Measurements from ENCODE around the gene TMEM132D. TPM values are rescaled to one million over a fixed set of nuclear protein-coding genes. Genes with fewer than 3 reads are reported as not detected.

Gene TMEM132D
- total and polyA plus RNA-seq, 2 of the 8 experiments (the other 6 are each of a cell fraction or from before 2014, with no cell fraction given): 3.5 to 10.1 TPM

DNA sequence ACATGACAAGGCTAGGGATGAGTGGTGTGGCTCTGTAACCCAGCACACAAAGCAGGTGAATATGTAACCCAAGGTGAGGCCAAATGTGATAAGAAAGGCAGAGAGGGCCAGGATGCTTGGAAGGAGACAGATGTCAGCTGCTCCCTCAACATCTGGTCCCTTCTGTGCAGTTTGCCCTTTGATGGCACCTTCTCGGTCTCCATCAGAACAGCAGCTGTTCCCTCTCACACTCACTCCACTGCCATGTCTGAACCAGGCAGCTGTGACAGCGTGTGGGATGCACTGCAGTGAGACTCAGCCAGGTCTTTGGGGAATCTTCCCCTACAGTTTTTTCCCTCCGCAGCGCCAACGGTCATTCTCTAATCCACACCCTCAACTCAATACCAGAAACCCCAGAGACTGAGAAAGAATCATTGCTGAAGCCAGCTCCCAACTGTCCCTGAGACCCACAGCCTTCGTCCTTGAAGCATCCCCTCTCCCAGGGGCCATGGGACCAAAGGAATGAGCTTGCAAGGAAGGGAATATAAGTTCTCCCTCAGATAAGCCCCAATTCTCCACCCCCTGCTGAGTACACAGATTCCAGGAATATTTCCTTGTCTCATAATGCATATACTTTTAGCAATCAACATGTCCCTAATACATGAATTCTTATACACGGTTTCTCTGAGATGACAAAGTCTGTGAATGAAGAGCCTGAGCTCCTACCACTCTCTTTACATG is 820.5 kb downstream of the TMEM132D start:
- Histone ChIP-seq H2BK5ac (ENCODE audit: low read depth, low read length) (no peak overlapping the region), H3K4me2 (ENCODE audit: insufficient read depth in 1 of 2, low read depth in 2 of 2, low read length in 2 of 2) (no peak overlapping the region), H3K27ac (ENCODE audit: low read depth, low read length) (no peak overlapping the region), H4K20me1 (replicated peaks in 1 of 2; ENCODE audit: control insufficient read depth in 1 of 2, insufficient read depth in 2 of 2, low read length in 2 of 2) (peaks cover 0 to 2% of the 10 kb centered on the region in 2 experiments), H3K9me3 (ENCODE audit: insufficient read depth in 2 of 2, low read depth in 1 of 2, low read length in 1 of 2) (no peaks in the 10 kb centered on the region), H3K79me1 (ENCODE audit: low read depth, low read length) (no peaks in the 10 kb centered on the region), H3K14ac (ENCODE audit: insufficient read length) (no peak overlapping the region), H3K36me3 (ENCODE audit: control insufficient read depth in 2 of 4, insufficient read depth in 4 of 4, low read length in 3 of 4) (no peaks in the 10 kb centered on the region), H3K23me2 (ENCODE audit: low read depth, low read length) (no peaks in the 10 kb centered on the region), H3K4me3 (ENCODE audit: extremely low read depth in 1 of 4, insufficient read depth in 2 of 4, low read depth in 3 of 4, low read length in 4 of 4) (no peak overlapping the region), H2BK120ac (replicated peaks; ENCODE audit: low read depth, low read length) (no peak overlapping the region), H3K9ac (replicated peaks in 1 of 4; ENCODE audit: extremely low read depth in 1 of 4, low read depth in 3 of 4, low read length in 3 of 4) (no peak overlapping the region), H4K8ac (ENCODE audit: extremely low read depth, insufficient read depth, low read length) (no peak overlapping the region), H2BK12ac (ENCODE audit: low read depth, low read length) (no peak overlapping the region), H3K4me1 (replicated peaks in 1 of 4; ENCODE audit: control insufficient read depth in 3 of 4, insufficient read depth in 4 of 4, low read length in 3 of 4) (no peaks in the 10 kb centered on the region), H2AK5ac (ENCODE audit: low read depth, low read length) (no peak overlapping the region), H3K56ac (replicated peaks; ENCODE audit: insufficient read length, low read depth, low read length) (no peak overlapping the region), H3K4ac (replicated peaks; ENCODE audit: insufficient read length, low read depth, low read length) (no peak overlapping the region), H4K5ac (ENCODE audit: insufficient read length, low read depth, low read length) (no peak overlapping the region), H3K79me2 (ENCODE audit: control insufficient read depth in 1 of 2, insufficient read depth in 2 of 2, low read length in 2 of 2) (no peaks in the 10 kb centered on the region), H2AFZ (ENCODE audit: low read length) (no peak overlapping the region), H2BK15ac (ENCODE audit: low read length) (no peak overlapping the region), H2BK20ac (ENCODE audit: low read length) (no peak overlapping the region), H3K23ac (ENCODE audit: insufficient read length) (no peak overlapping the region), H4K91ac (replicated peaks; ENCODE audit: insufficient read length, low read length) (no peak overlapping the region), H3K27me3 (replicated peaks in 1 of 4; ENCODE audit: control insufficient read depth in 3 of 4, extremely low read depth in 1 of 4, insufficient read depth in 3 of 4, low read length in 3 of 4) (no peaks in the 10 kb centered on the region), H3K18ac (ENCODE audit: extremely low read depth, low read length) (no peak overlapping the region)
- WGBS, 2 experiments (ENCODE audit: extremely low coverage in 1 of 2, insufficient coverage in 1 of 2, insufficient read length in 1 of 2, insufficient replicate concordance in 2 of 2, low coverage in 1 of 2, low lambda C conversion rate in 2 of 2, missing lambda C conversion rate in 1 of 2): 69% methylated on average over 7 of the region's 7 CpGs; no CpG with 5 or more reads in 1 of the 2 experiments
- FAIRE-seq (no peak), DNase-seq (ENCODE audit: low read depth in 1 of 2, low spot score in 2 of 2) (no peak)
- POLR2A ChIA-PET (ENCODE audit: partially characterized antibody): interaction anchor here (1.2 kb wide), 1 partner anchor 20 kb away, joined by 3 read pairs; no protein-coding TSS in a partner anchor
- CTCF ChIA-PET (ENCODE audit: partially characterized antibody): interaction anchor here (0.7 to 6.9 kb wide), 7 partner anchors 13 to 943 kb away, joined by 3 to 31 read pairs (median 3); no protein-coding TSS in a partner anchor
- TF ChIP-seq EP300 (IDR thresholded peaks at IDR 0.05; ENCODE audit: borderline replicate concordance in 1 of 2, low read depth in 2 of 2, low read length in 2 of 2) (no peak), TAF1 (IDR thresholded peaks at IDR 0.05; ENCODE audit: low read depth, low read length) (no peak), SRF (IDR thresholded peaks at IDR 0.05; ENCODE audit: low read depth, low read length) (no peak), JUND (IDR thresholded peaks at IDR 0.05; ENCODE audit: low read length) (no peak), PHF8 (conservative IDR thresholded peaks at IDR 0.05; ENCODE audit: low read depth, low read length) (no peak), TCF12 (IDR thresholded peaks at IDR 0.05; ENCODE audit: low read depth, low read length) (no peak), HDAC2 (IDR thresholded peaks at IDR 0.05; ENCODE audit: borderline replicate concordance in 1 of 2, low read depth in 2 of 2, low read length in 2 of 2) (no peak), SIRT6 (IDR thresholded peaks at IDR 0.05; ENCODE audit: low read length) (no peak), CBX8 (IDR thresholded peaks at IDR 0.05; ENCODE audit: borderline replicate concordance, low read depth, low read length) (no peak), CHD1 (IDR thresholded peaks at IDR 0.05; ENCODE audit: low read depth, low read length) (no peak), CTBP2 (IDR thresholded peaks at IDR 0.05; ENCODE audit: borderline replicate concordance, insufficient read depth, insufficient read length, low read length) (no peak), KDM1A (IDR thresholded peaks at IDR 0.05; ENCODE audit: borderline replicate concordance, low read length) (no peak), NANOG (IDR thresholded peaks at IDR 0.05; ENCODE audit: insufficient read depth, low read depth, low read length, poor library complexity, severe bottlenecking) (no peak)

Data from H1 (cell line).